ENCODE data around the gene DYRK1A.

DYRK1A gene

DNA sequence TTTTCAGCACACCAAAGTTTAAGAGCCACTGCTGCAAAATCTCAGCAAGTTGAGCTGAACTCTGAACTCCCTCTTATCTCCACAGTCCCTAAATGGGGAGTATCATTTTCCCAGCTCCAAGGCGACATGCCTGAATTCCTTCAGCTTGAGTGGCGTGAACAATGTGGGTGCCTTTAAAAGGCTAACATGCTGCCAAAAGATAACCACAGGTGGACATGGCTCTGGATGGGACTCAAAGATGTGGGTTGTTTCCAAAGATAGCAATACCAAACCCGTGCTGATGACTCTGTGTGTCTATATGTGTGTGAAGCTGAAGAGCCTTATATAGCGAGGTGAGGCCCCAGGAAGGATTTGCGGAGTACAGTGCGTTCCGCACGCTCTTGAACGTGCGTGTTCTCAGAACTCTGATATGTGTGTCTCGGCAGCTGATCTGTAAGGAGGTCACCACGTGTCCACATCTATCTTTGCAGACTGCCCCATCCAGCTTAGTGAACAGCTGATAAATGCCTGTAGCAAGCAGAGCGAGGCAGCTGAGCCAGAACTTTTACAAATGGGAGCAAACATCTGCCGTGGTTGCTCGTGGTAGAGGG lies 189.2 kb downstream of the DYRK1A start:
- H3K4me2 ChIP-seq (ENCODE audit: low read depth, low read length, poor library complexity, severe bottlenecking): no peak overlapping the region
- no peaks in the 10 kb centered on the region for H3F3A ChIP-seq (ENCODE audit: insufficient read depth)
- H4K20me1 ChIP-seq (ENCODE audit: low read depth, low read length): no peaks in the 10 kb centered on the region
- no peak overlapping the region for H2AFZ ChIP-seq (ENCODE audit: low read depth, low read length, severe bottlenecking)
- H3K79me2 ChIP-seq (ENCODE audit: insufficient read depth, low read length): no peaks in the 10 kb centered on the region
- no peaks in the 10 kb centered on the region for H3K9me2 ChIP-seq (replicated peaks; ENCODE audit: insufficient read depth, low read length)
- no peaks in the 10 kb centered on the region for H3K9me3 ChIP-seq (ENCODE audit: insufficient read depth, low read length)
- no peaks in the 10 kb centered on the region for H3K27me3 ChIP-seq (ENCODE audit: low read length)
- no peaks in the 10 kb centered on the region for H3K36me3 ChIP-seq (ENCODE audit: low read length)
- no peak overlapping the region for H3K9ac ChIP-seq (ENCODE audit: low read length)
- TF ChIP-seq, protein P1, sequence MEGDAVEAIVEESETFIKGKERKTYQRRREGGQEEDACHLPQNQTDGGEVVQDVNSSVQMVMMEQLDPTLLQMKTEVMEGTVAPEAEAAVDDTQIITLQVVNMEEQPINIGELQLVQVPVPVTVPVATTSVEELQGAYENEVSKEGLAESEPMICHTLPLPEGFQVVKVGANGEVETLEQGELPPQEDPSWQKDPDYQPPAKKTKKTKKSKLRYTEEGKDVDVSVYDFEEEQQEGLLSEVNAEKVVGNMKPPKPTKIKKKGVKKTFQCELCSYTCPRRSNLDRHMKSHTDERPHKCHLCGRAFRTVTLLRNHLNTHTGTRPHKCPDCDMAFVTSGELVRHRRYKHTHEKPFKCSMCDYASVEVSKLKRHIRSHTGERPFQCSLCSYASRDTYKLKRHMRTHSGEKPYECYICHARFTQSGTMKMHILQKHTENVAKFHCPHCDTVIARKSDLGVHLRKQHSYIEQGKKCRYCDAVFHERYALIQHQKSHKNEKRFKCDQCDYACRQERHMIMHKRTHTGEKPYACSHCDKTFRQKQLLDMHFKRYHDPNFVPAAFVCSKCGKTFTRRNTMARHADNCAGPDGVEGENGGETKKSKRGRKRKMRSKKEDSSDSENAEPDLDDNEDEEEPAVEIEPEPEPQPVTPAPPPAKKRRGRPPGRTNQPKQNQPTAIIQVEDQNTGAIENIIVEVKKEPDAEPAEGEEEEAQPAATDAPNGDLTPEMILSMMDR (IDR thresholded peaks at IDR 0.05; ENCODE audit: insufficient read depth, low read length, poor library complexity, severe bottlenecking): no peak
- no peak for TF ChIP-seq EZH2phosphoT487 (conservative IDR thresholded peaks at IDR 0.05; ENCODE audit: low read length)
- H3K4me3 ChIP-seq (ENCODE audit: insufficient read depth, low read length, poor library complexity, severe bottlenecking): no peak overlapping the region
- H3K27ac ChIP-seq (ENCODE audit: low read depth, low read length): no peak overlapping the region

- no peaks in the 10 kb centered on the region for H3K36me3 ChIP-seq (ENCODE audit: low read length)
- no peaks in the 10 kb centered on the region for H4K20me1 ChIP-seq (ENCODE audit: low read depth, low read length)
- H3K4me2 ChIP-seq (ENCODE audit: low read depth, low read length, poor library complexity, severe bottlenecking): no peak overlapping the region
- H3K4me3 ChIP-seq (ENCODE audit: insufficient read depth, low read length, poor library complexity, severe bottlenecking): no peak overlapping the region
- no peaks in the 10 kb centered on the region for H3K79me2 ChIP-seq (ENCODE audit: insufficient read depth, low read length)
- no peaks in the 10 kb centered on the region for H3K9me2 ChIP-seq (replicated peaks; ENCODE audit: insufficient read depth, low read length)
- no peaks in the 10 kb centered on the region for H3K9me3 ChIP-seq (ENCODE audit: insufficient read depth, low read length)
- no peak overlapping the region for H3K27ac ChIP-seq (ENCODE audit: low read depth, low read length)
- no peaks in the 10 kb centered on the region for H3F3A ChIP-seq (ENCODE audit: insufficient read depth)
- no peak overlapping the region for H3K9ac ChIP-seq (ENCODE audit: low read length)
- TF ChIP-seq, protein P1 (IDR thresholded peaks at IDR 0.05; ENCODE audit: insufficient read depth, low read length, poor library complexity, severe bottlenecking): no peak
- TF ChIP-seq EZH2phosphoT487 (conservative IDR thresholded peaks at IDR 0.05; ENCODE audit: low read length): no peak
- no peaks in the 10 kb centered on the region for H3K27me3 ChIP-seq (ENCODE audit: low read length)
- H2AFZ ChIP-seq (ENCODE audit: low read depth, low read length, severe bottlenecking): no peak overlapping the region
Observed at GRCh38 chr21:37557261-37557950, 190.8 kb downstream of the DYRK1A start.

- Histone ChIP-seq H3K4me2 (ENCODE audit: low read depth, low read length, poor library complexity, severe bottlenecking) (no peak overlapping the region), H3K9me2 (replicated peaks; ENCODE audit: insufficient read depth, low read length) (no peaks in the 10 kb centered on the region), H3K36me3 (ENCODE audit: low read length) (no peaks in the 10 kb centered on the region), H3K4me3 (ENCODE audit: insufficient read depth, low read length, poor library complexity, severe bottlenecking) (no peak overlapping the region), H3K9me3 (ENCODE audit: insufficient read depth, low read length) (no peaks in the 10 kb centered on the region), H3K79me2 (ENCODE audit: insufficient read depth, low read length) (no peaks in the 10 kb centered on the region), H3K9ac (ENCODE audit: low read length) (no peak overlapping the region), H3K27me3 (ENCODE audit: low read length) (no peaks in the 10 kb centered on the region), H3K27ac (ENCODE audit: low read depth, low read length) (no peak overlapping the region), H3F3A (ENCODE audit: insufficient read depth) (no peaks in the 10 kb centered on the region), H4K20me1 (ENCODE audit: low read depth, low read length) (no peaks in the 10 kb centered on the region), H2AFZ (ENCODE audit: low read depth, low read length, severe bottlenecking) (no peak overlapping the region)
- TF ChIP-seq, protein P1 (IDR thresholded peaks at IDR 0.05; ENCODE audit: insufficient read depth, low read length, poor library complexity, severe bottlenecking): no peak
- TF ChIP-seq EZH2phosphoT487 (conservative IDR thresholded peaks at IDR 0.05; ENCODE audit: low read length): no peak
Observed at GRCh38 chr21:37558676-37559211, 192.2 kb downstream of the DYRK1A start.
